Thymus (tissue), 11 donors: ENCODE results near the gene TCF7L1. TPM values are rescaled to one million over a fixed set of nuclear protein-coding genes. Genes with fewer than 3 reads are reported as not detected.

Experiments used
- DNase-seq, 9 donors: peaks; one replicate each; pipeline ENCODE4 v3.0.0-alpha.2; 2013; ENCODE audit warnings: low spot score in 9 of 9, low read depth in 6 of 9, missing footprints in 1 of 9
- H3K27ac ChIP-seq, 2 donors: one replicate each; pipeline ENCODE4 v1.5.1; 2013; ENCODE audit warnings: control low read depth in 1 of 2, low read depth in 1 of 2, low read length in 1 of 2, mild to moderate bottlenecking in 1 of 2, moderate library complexity in 1 of 2
- H3K27me3 ChIP-seq, 2 donors: one replicate each; pipeline ENCODE4 v1.5.1; 2013; ENCODE audit warnings: low read length in 1 of 2; ENCODE audit not compliant: control insufficient read depth in 2 of 2, insufficient read depth in 1 of 2
- H3K36me3 ChIP-seq, 2 donors: one replicate each; pipeline ENCODE4 v1.5.1; 2013; ENCODE audit warnings: low read length in 1 of 2, mild to moderate bottlenecking in 1 of 2, moderate library complexity in 1 of 2; ENCODE audit not compliant: control insufficient read depth in 2 of 2, insufficient read depth in 2 of 2
- H3K4me1 ChIP-seq, 2 donors: one replicate each; pipeline ENCODE4 v1.5.1; 2013; ENCODE audit warnings: low read length in 2 of 2; ENCODE audit not compliant: control insufficient read depth in 2 of 2, insufficient read depth in 2 of 2
- H3K4me3 ChIP-seq, 2 donors: one replicate each; pipeline ENCODE4 v1.5.1; 2013; ENCODE audit warnings: low read length in 2 of 2, control low read depth in 1 of 2, mild to moderate bottlenecking in 1 of 2
- H3K9me3 ChIP-seq, 2 donors: one replicate each; pipeline ENCODE4 v1.5.1; 2013; ENCODE audit warnings: low read length in 1 of 2, mild to moderate bottlenecking in 1 of 2; ENCODE audit not compliant: control insufficient read depth in 2 of 2, insufficient read depth in 1 of 2
- WGBS: extraction: QIAGEN DNeasy Blood & Tissue Kit; methylation state at CpG from one replicate; pipeline ENCODE4 v1.1.7; 2013; 5-methylcytosine and 5-hydroxymethylcytosine counted together
- polyA plus RNA-seq: library from polyadenylated mRNA; stranded (reverse); fragments of 200-250 nt; gene quantifications from one replicate; pipeline ENCODE4 v1.2.3, GENCODE V29; 2013
- total RNA-seq: library from RNA; stranded (reverse); fragments of 120-200 nt; gene quantifications from one replicate; pipeline ENCODE4 v1.2.4, GENCODE V29; 2013
- donor health status: healthy.

Gene TCF7L1
- total and polyA plus RNA-seq, 2 donors, result 0.90 to 6.6 TPM

- no peak overlapping the region for H3K4me3 ChIP-seq
- no peaks in the 10 kb centered on the region for H3K36me3 ChIP-seq
- no peak for DNase-seq
- H3K9me3 ChIP-seq, result no peaks in the 10 kb centered on the region
- WGBS, result 99% methylated on average over 3 of the region's 3 CpGs
- no peaks in the 10 kb centered on the region for H3K27me3 ChIP-seq
- no peak overlapping the region for H3K27ac ChIP-seq
- peaks cover 0 to 3% of the 10 kb centered on the region in 2 donors for H3K4me1 ChIP-seq
Measured at GRCh38 chr2:85156619-85157018, 23.4 kb downstream of the TCF7L1 start.

GRCh38 chr2:85157345-85157744 lies 24.2 kb downstream of the TCF7L1 start:
- Histone ChIP-seq H3K36me3 (no peaks in the 10 kb centered on the region), H3K4me1 (peaks cover 0 to 3% of the 10 kb centered on the region in 2 donors), H3K4me3 (no peak overlapping the region), H3K27me3 (no peaks in the 10 kb centered on the region), H3K27ac (no peak overlapping the region), H3K9me3 (no peaks in the 10 kb centered on the region)
- no peak for DNase-seq
- 84% methylated on average over 1 of the region's 1 CpG for WGBS

GRCh38 chr2:85158559-85159273 lies 25.5 kb downstream of the TCF7L1 start:
- Histone ChIP-seq H3K9me3 (no peaks in the 10 kb centered on the region), H3K27ac (no peak overlapping the region), H3K36me3 (no peaks in the 10 kb centered on the region), H3K27me3 (no peaks in the 10 kb centered on the region), H3K4me3 (no peak overlapping the region), H3K4me1 (peaks cover 0 to 3% of the 10 kb centered on the region in 2 donors)
- WGBS, result 92% methylated on average over 14 of the region's 14 CpGs
- no peak for DNase-seq

GRCh38 chr2:85159589-85159988 lies 26.4 kb downstream of the TCF7L1 start:
- 80% methylated on average over 6 of the region's 6 CpGs for WGBS
- H3K36me3 ChIP-seq, result no peaks in the 10 kb centered on the region

GRCh38 chr2:85160966-85161960 lies 28.1 kb downstream of the TCF7L1 start:
- H3K4me3 ChIP-seq, result no peak overlapping the region
- H3K4me1 ChIP-seq, result no peaks in the 10 kb centered on the region
- no peaks in the 10 kb centered on the region for H3K36me3 ChIP-seq
- H3K27ac ChIP-seq, result no peak overlapping the region
- no peaks in the 10 kb centered on the region for H3K27me3 ChIP-seq
- DNase-seq, result no peak
- 95% methylated on average over 18 of the region's 18 CpGs for WGBS
- no peaks in the 10 kb centered on the region for H3K9me3 ChIP-seq

More at GRCh38 chr2:85159589-85159988, 26.4 kb downstream of the TCF7L1 start:
- Histone ChIP-seq H3K4me3 (no peak overlapping the region), H3K4me1 (peaks cover 0 to under 1% of the 10 kb centered on the region in 2 donors), H3K27me3 (no peaks in the 10 kb centered on the region), H3K27ac (no peak overlapping the region), H3K9me3 (no peaks in the 10 kb centered on the region)
- DNase-seq, result no peak

- Histone ChIP-seq H3K4me1 (no peaks in the 10 kb centered on the region), H3K27ac (no peak overlapping the region)
Measured at GRCh38 chr2:85162746-85163301, 29.6 kb downstream of the TCF7L1 start.

GRCh38 chr2:85163675-85164074 lies 30.5 kb downstream of the TCF7L1 start:
- Histone ChIP-seq H3K4me3 (no peak overlapping the region), H3K36me3 (no peaks in the 10 kb centered on the region), H3K27ac (no peak overlapping the region), H3K27me3 (no peaks in the 10 kb centered on the region), H3K4me1 (no peaks in the 10 kb centered on the region), H3K9me3 (no peaks in the 10 kb centered on the region)
- 99% methylated on average over 3 of the region's 3 CpGs for WGBS
- no peak for DNase-seq

More at GRCh38 chr2:85162746-85163301, 29.6 kb downstream of the TCF7L1 start:
- no peaks in the 10 kb centered on the region for H3K27me3 ChIP-seq
- no peaks in the 10 kb centered on the region for H3K36me3 ChIP-seq
- no peak overlapping the region for H3K4me3 ChIP-seq
- DNase-seq, result no peak
- H3K9me3 ChIP-seq, result no peaks in the 10 kb centered on the region
- WGBS, result 90% methylated on average over 8 of the region's 8 CpGs

GRCh38 chr2:85164145-85164569 lies 31.0 kb downstream of the TCF7L1 start:
- 95% methylated on average over 8 of the region's 8 CpGs for WGBS

More at GRCh38 chr2:85164145-85164569, 31.0 kb downstream of the TCF7L1 start:
- Histone ChIP-seq H3K4me3 (no peak overlapping the region), H3K9me3 (no peaks in the 10 kb centered on the region), H3K27ac (no peak overlapping the region), H3K4me1 (no peaks in the 10 kb centered on the region), H3K36me3 (no peaks in the 10 kb centered on the region), H3K27me3 (no peaks in the 10 kb centered on the region)
- DNase-seq, result no peak
